Right atrium auricular region (tissue), 2 donors: ENCODE data around the gene USB1. TPM values are rescaled to one million over a fixed set of nuclear protein-coding genes. Genes with fewer than 3 reads are reported as not detected.

Experiments
- DNase-seq: peaks from one replicate; pipeline ENCODE4 v3.0.0-alpha.2; 2019; ENCODE audit warnings: low spot score
- H3K27ac ChIP-seq, 2 donors: fragments of 200-600 bp; sonication (generic); 1 replicate in 1 of 2; 2 replicates in 1 of 2; pipeline ENCODE4 v1.5.1; 2016 to 2019
- H3K27me3 ChIP-seq, 2 donors: fragments of 200-600 bp; sonication (generic); one replicate each; pipeline versions ENCODE4 v1.5.1 to v1.6.0; 2017 to 2019
- H3K36me3 ChIP-seq: fragments of 200-600 bp; sonication (generic); one replicate; pipeline ENCODE4 v1.5.1; 2016
- H3K4me1 ChIP-seq, 2 donors: fragments of 200-600 bp; sonication (generic); one replicate each; pipeline versions ENCODE4 v1.5.1 to v1.6.0; 2017 to 2019
- H3K4me3 ChIP-seq, 2 donors: fragments of 200-600 bp; sonication (generic); 1 replicate in 1 of 2; 2 replicates in 1 of 2; pipeline ENCODE4 v1.5.1; 2017 to 2019; ENCODE audit warnings: mild to moderate bottlenecking in 1 of 2, moderate library complexity in 1 of 2
- H3K9me3 ChIP-seq, 2 donors: fragments of 200-600 bp; sonication (generic); one replicate each; pipeline ENCODE4 v1.5.1; 2019
- total RNA-seq, 2 donors: library from RNA; depleted of rRNA; stranded (reverse); fragments of >200 nt; gene quantifications; one replicate each; pipeline ENCODE4 v1.1.0, GENCODE V29; 2016
- TF ChIP-seq, protein P1 (sequence below), 2 donors: fragments of 200-600 bp; sonication (generic); IDR thresholded peaks; one replicate each; pipeline ENCODE4 v1.5.1; 2019; ENCODE audit warnings: antibody characterized with exemption in 2 of 2

Gene USB1
- total RNA-seq, 2 donors from 2014 or later = 32.2 to 43.2 TPM

DNA sequence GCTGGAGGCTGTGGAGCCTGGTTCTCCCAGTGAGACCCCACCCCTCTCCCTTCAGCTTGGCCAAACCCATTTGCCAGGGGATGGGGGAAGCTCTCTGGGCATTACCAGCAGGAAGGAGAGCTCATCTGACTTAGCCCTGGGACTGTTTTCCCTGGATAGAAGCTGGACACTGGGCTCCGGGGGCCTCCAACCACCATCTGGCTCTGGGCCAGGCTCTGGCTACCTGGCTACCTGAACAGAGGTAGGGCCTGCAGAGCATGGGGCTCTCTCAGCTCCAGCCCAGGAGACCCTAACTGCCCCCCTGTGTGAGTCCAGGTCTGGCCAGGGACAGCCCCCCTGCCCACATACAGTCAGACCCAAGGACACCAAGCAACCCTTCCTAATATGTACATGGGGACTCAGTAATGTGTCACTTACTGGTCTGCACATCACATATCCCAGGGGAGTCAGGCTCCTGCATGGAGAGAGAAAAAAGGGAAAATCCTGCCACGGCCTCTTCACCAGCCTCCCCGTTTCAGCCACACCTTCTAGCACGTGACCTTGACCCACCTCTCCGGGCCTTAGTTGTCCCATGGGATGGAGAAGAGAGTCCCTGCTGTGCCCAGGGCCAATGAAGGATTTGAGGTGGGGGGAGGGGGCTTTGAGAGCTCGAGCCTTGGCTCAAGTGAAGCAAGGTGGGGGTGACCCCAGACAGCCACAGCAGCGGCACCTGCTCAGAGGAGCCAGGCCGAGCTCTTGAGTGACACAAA, 44.1 kb upstream of the USB1 start:
- no peaks in the 10 kb centered on the region for H3K4me1 ChIP-seq
- no peak overlapping the region for H3K4me3 ChIP-seq
- H3K27me3 ChIP-seq = no peaks in the 10 kb centered on the region
- H3K36me3 ChIP-seq = no peaks in the 10 kb centered on the region
- H3K9me3 ChIP-seq = no peaks in the 10 kb centered on the region
- DNase-seq = no peak
- TF ChIP-seq, protein P1, sequence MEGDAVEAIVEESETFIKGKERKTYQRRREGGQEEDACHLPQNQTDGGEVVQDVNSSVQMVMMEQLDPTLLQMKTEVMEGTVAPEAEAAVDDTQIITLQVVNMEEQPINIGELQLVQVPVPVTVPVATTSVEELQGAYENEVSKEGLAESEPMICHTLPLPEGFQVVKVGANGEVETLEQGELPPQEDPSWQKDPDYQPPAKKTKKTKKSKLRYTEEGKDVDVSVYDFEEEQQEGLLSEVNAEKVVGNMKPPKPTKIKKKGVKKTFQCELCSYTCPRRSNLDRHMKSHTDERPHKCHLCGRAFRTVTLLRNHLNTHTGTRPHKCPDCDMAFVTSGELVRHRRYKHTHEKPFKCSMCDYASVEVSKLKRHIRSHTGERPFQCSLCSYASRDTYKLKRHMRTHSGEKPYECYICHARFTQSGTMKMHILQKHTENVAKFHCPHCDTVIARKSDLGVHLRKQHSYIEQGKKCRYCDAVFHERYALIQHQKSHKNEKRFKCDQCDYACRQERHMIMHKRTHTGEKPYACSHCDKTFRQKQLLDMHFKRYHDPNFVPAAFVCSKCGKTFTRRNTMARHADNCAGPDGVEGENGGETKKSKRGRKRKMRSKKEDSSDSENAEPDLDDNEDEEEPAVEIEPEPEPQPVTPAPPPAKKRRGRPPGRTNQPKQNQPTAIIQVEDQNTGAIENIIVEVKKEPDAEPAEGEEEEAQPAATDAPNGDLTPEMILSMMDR (IDR thresholded peaks at IDR 0.05) = no peak
- no peak overlapping the region for H3K27ac ChIP-seq

DNA sequence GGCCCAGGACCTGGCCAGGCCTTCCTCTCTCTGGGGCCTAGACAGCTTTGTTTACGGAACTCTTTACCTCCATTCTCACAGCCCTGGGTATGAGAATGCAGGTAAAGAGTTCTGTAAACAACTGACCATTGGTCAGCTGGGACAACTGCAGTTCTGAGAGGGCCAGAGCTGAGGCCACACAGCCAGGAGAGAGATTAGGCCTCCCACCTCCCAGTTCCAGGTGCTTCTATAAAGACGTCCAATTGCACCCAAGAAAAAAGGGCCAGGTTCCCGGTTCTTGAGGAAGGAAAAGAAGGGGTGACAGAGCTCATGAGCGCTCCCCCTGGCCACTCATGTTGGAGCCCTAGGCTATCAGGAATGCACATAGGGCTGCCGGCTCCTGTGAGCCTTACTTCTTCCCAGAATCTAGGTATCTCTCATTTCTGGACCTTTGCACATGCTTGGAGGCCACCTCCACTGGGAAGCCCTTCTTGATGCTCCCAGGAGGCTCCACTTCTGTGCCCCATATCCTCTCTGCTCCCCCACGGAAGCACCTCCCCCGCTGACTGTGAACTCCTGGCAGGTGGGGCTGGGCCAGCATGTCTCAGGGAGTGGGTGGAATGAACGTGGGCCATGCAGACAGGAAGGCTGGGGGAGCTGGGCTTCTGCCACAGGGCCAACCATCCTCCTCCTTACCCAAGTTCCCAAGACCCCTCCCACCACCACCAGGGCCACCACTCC, 43.4 kb upstream of the USB1 start:
- Histone ChIP-seq H3K27me3 (no peaks in the 10 kb centered on the region), H3K27ac (no peak overlapping the region), H3K4me1 (no peaks in the 10 kb centered on the region), H3K36me3 (no peaks in the 10 kb centered on the region), H3K4me3 (no peak overlapping the region), H3K9me3 (no peaks in the 10 kb centered on the region)
- DNase-seq = no peak
- TF ChIP-seq, protein P1 (IDR thresholded peaks at IDR 0.05) = no peak

DNA sequence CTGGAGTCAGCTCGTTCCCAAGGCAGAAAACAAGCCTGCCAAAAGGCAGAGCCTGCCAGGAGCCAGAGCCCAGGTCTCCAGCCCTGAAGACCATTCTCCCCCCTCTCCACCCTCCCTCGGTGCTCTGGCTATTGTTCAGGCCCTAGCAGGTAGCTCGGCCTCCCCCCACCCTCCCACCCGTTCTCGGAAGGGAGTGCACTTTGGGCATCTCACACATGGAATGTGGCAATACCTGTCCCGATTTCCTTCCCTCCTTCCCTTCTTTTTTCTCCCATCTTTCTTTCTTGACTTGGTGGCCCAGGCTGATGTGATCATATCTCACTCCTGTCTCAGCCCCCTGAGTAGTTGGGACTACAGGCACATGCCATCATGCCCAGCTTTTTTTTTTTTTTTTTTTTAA, 42.7 kb upstream of the USB1 start:
- Histone ChIP-seq H3K27ac (no peak overlapping the region), H3K4me1 (no peaks in the 10 kb centered on the region), H3K27me3 (no peaks in the 10 kb centered on the region), H3K36me3 (no peaks in the 10 kb centered on the region), H3K9me3 (no peaks in the 10 kb centered on the region), H3K4me3 (no peak overlapping the region)
- DNase-seq = no peak
- TF ChIP-seq, protein P1 (IDR thresholded peaks at IDR 0.05) = no peak

DNA sequence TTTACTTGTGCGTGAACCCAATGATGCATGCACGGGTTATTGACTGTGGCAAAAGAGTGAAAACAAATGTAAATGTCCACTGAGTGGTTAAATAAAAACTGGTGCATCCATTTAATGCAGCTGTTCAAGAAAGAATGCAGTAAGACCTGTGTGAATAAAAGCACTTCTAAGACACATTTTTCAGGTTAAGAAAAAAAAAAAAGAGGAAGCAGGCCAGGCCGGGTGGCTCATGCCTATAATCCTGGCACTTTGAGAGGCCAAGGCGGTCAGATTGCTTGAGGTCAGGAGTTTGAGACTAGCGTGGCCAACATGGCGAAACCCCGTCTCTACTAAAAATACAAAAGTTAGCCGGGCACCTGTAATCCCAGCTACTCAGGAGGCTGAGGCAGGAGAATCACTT, 42.1 kb upstream of the USB1 start:
- H3K4me3 ChIP-seq = no peak overlapping the region
- no peak overlapping the region for H3K27ac ChIP-seq
- DNase-seq = no peak
- H3K36me3 ChIP-seq = no peaks in the 10 kb centered on the region
- no peaks in the 10 kb centered on the region for H3K27me3 ChIP-seq
- no peaks in the 10 kb centered on the region for H3K4me1 ChIP-seq
- TF ChIP-seq, protein P1 (IDR thresholded peaks at IDR 0.05) = no peak
- no peaks in the 10 kb centered on the region for H3K9me3 ChIP-seq

DNA sequence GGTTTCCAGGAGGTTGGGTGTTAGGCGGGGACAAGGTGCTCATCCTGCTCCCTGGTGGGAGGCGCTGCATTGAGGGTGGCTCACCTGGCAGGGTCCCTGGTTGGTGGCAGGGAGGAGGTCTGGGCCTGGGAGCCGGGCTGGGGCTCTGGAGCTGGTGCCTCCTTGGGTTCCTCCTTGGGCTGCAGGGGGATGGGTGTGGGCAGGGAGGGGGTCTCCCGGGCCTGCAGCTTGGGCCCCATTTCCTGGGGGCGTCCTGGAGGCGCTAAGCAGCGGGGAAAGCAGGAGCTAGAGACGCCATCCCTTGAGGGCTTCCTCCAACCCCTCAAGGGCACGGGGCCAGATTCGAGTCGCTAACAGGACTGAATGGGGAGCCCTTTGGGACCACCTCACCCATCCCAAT, 41.4 kb upstream of the USB1 start:
- Histone ChIP-seq H3K4me3 (no peak overlapping the region), H3K4me1 (no peaks in the 10 kb centered on the region), H3K27me3 (no peaks in the 10 kb centered on the region), H3K36me3 (no peaks in the 10 kb centered on the region), H3K9me3 (no peaks in the 10 kb centered on the region), H3K27ac (no peak overlapping the region)
- DNase-seq = no peak
- TF ChIP-seq, protein P1 (IDR thresholded peaks at IDR 0.05) = no peak
